Muscle layer of colon (tissue), 2 donors: ENCODE measurements around the gene ACVRL1.
"Not testable (repeated sequence)": the region's sequence is repeated elsewhere in the genome, so short reads cannot be mapped to it uniquely, and the experiment has no call there.

Experiments
- H3K27ac ChIP-seq: one replicate; pipeline ENCODE4 v1.7.0; 2013; ENCODE audit warnings: low read depth, mild to moderate bottlenecking, low read length, moderate library complexity
- H3K27me3 ChIP-seq, 2 donors: one replicate each; pipeline ENCODE4 v1.7.0; 2013; ENCODE audit warnings: low read length in 2 of 2, mild to moderate bottlenecking in 2 of 2; ENCODE audit not compliant: insufficient read depth in 2 of 2, control insufficient read depth in 1 of 2
- H3K36me3 ChIP-seq: one replicate; pipeline ENCODE4 v1.7.0; 2013; ENCODE audit warnings: mild to moderate bottlenecking, low read length; ENCODE audit not compliant: insufficient read depth
- H3K4me1 ChIP-seq: one replicate; pipeline ENCODE4 v1.7.0; 2013; ENCODE audit warnings: mild to moderate bottlenecking, low read length; ENCODE audit not compliant: insufficient read depth
- H3K4me3 ChIP-seq, 2 donors: one replicate each; pipeline ENCODE4 v1.7.0; 2013; ENCODE audit warnings: low read length in 2 of 2, low read depth in 1 of 2, mild to moderate bottlenecking in 1 of 2, moderate library complexity in 1 of 2
- H3K9ac ChIP-seq: one replicate; pipeline ENCODE4 v1.7.0; 2013; ENCODE audit warnings: low read length
- H3K9me3 ChIP-seq: one replicate; pipeline ENCODE4 v1.7.0; 2013; ENCODE audit warnings: mild to moderate bottlenecking, low read length
- donor health status: abdominal sarcoma.
- donor health status: Adenocarcinoma of cecum.

ACVRL1 gene

GRCh38 chr12:51879102-51879501 is 28.2 kb upstream of the ACVRL1 start:
- Histone ChIP-seq H3K9ac (no peak overlapping the region), H3K27me3 (no peaks in the 10 kb centered on the region), H3K4me3 (no peak overlapping the region), H3K36me3 (no peaks in the 10 kb centered on the region), H3K27ac (no peak overlapping the region), H3K4me1 (no peaks in the 10 kb centered on the region), H3K9me3 (no peaks in the 10 kb centered on the region)

DNA sequence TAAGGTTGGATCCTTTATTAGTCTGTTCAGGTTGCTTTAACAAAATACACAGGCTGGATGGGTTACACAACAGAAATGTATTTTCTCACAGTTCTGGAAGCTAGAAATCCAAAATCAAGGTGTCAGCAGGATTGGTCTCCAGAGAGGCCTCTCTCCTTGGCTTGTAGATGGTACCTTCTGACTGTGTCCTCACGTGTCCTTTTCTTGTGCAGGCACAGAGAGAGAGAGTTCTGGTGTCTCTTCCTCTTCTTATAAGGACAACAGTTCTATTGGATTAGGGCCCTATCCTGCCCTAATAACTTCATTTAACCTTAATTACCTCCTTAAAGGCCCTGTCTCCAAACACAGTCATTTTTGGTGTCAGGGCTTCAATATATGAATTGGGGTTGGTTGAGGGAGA is 24.0 kb upstream of the ACVRL1 start:
- no peak overlapping the region for H3K9ac ChIP-seq
- no peak overlapping the region for H3K4me3 ChIP-seq
- H3K27me3 ChIP-seq = peaks cover 0 to 5% of the 10 kb centered on the region in 2 donors
- peaks cover 9% of the 10 kb centered on the region for H3K4me1 ChIP-seq
- no peaks in the 10 kb centered on the region for H3K9me3 ChIP-seq
- no peaks in the 10 kb centered on the region for H3K36me3 ChIP-seq
- H3K27ac ChIP-seq = no peak overlapping the region

DNA sequence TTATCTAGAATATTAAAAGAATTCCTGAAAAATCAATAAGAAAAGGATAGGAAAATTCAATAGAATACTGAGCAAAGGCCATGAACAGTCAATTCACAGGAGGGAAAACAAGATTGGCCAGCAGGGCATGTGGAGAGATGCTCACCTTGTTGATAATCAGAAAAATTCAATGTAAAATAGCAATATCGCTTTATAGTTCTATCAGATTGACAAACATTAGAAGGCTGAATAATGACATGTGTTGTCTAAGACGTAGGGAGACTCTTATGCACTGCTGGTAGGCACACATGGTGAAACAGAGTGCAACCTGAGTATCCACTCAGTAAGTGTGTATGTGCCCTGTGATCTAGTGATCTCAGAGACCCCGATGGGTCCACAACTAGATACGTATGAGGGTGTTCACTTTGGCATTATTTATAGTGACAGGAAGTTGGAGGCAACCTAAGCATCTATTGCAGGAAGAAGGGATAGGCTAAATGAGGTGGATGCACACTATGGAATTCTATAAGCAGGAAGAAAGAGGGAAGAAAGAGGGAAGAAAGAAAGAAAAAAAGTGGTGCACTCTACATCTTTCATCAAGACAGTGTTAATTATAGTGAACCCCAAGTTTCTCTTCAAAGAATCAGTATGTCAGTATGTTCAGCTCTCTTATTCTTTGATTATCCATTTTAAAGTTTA is 23.2 kb upstream of the ACVRL1 start:
- no peak overlapping the region for H3K4me3 ChIP-seq

GRCh38 chr12:51884676-51885229 is 22.6 kb upstream of the ACVRL1 start:
- H3K9me3 ChIP-seq = no peaks in the 10 kb centered on the region
- peaks cover 9% of the 10 kb centered on the region for H3K4me1 ChIP-seq
- H3K27ac ChIP-seq = no peak overlapping the region
- no peaks in the 10 kb centered on the region for H3K36me3 ChIP-seq
- H3K27me3 ChIP-seq = peaks cover 0 to 15% of the 10 kb centered on the region in 2 donors
- H3K9ac ChIP-seq = no peak overlapping the region
- H3K4me3 ChIP-seq = no peak overlapping the region

More for the DNA sequence above, 23.2 kb upstream of the ACVRL1 start:
- no peaks in the 10 kb centered on the region for H3K9me3 ChIP-seq
- H3K4me1 ChIP-seq = peaks cover 9% of the 10 kb centered on the region
- H3K27ac ChIP-seq = no peak overlapping the region
- H3K9ac ChIP-seq = no peak overlapping the region
- no peaks in the 10 kb centered on the region for H3K36me3 ChIP-seq
- peaks cover 0 to 14% of the 10 kb centered on the region in 2 donors for H3K27me3 ChIP-seq

DNA sequence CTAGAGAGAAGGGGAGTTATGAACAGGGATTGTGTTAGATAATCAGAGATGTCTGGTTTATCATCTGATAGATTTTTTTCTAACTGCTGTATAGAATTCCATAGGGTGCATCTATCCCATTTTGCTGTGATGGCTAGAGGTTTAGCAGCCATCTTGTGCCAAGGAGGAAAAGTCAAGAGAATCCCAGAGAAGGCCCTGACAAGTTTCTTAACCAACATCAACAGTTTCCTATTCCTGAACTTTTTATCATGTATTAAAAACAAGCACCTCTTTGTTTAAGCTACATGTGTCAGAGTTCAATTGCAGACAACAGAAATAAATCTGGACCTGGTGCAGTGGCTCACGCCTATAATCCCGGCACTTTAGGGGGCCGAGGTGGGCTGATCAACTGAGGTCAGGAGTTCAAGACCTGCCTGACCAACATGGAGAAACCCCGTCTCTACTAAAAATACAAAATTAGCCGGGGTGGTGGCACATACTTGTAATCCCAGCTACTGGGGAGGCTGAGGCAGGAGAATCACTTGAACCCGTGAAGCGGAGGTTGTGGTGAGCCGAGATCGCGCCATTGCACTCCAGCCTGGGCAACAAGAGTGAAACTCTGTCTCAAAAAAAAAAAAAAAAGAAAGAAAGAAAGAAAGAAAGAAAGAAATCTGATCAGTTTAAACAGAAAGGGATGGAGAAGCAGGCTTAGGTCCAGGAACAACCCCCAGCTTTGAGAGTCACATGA is 21.8 kb upstream of the ACVRL1 start:
- peaks cover 0 to 15% of the 10 kb centered on the region in 2 donors for H3K27me3 ChIP-seq
- not testable (repeated sequence) for H3K4me1 ChIP-seq, H3K9me3 ChIP-seq, H3K36me3 ChIP-seq, H3K27ac ChIP-seq, H3K4me3 ChIP-seq, H3K9ac ChIP-seq

- H3K9me3 ChIP-seq = no peaks in the 10 kb centered on the region
- peaks cover 9% of the 10 kb centered on the region for H3K4me1 ChIP-seq
- H3K4me3 ChIP-seq = no peak overlapping the region
- no peaks in the 10 kb centered on the region for H3K36me3 ChIP-seq
- no peak overlapping the region for H3K27ac ChIP-seq
- H3K9ac ChIP-seq = no peak overlapping the region
- H3K27me3 ChIP-seq = peaks cover 0 to 15% of the 10 kb centered on the region in 2 donors
Measured at GRCh38 chr12:51886021-51886710, 21.1 kb upstream of the ACVRL1 start.

- no peaks in the 10 kb centered on the region for H3K9me3 ChIP-seq
- no peak within 1 kb of the TSS for H3K9ac ChIP-seq
- no peaks in the 10 kb centered on the region for H3K36me3 ChIP-seq
- peaks cover 9% of the 10 kb centered on the region for H3K4me1 ChIP-seq
- no peak within 1 kb of the TSS for H3K4me3 ChIP-seq
- peaks cover 0 to 15% of the 10 kb centered on the region in 2 donors for H3K27me3 ChIP-seq
- no peak within 1 kb of the TSS for H3K27ac ChIP-seq
Measured at GRCh38 chr12:51887476-51888315, 19.6 kb upstream of the ACVRL1 start, which contains the start of gene ANKRD33. Gene ANKRD33, plus strand, starts transcription at chr12:51888103. Its CDS starts 84 bp downstream, at chr12:51888187.

- Histone ChIP-seq H3K27ac (no peak overlapping the region), H3K4me3 (no peak overlapping the region), H3K9ac (no peak overlapping the region), H3K4me1 (peaks cover 9% of the 10 kb centered on the region), H3K27me3 (peaks cover 0 to 15% of the 10 kb centered on the region in 2 donors), H3K9me3 (no peaks in the 10 kb centered on the region), H3K36me3 (no peaks in the 10 kb centered on the region)
Measured at GRCh38 chr12:51888316-51889215, 18.7 kb upstream of the ACVRL1 start.

GRCh38 chr12:51889216-51890132 is 17.8 kb upstream of the ACVRL1 start:
- no peaks in the 10 kb centered on the region for H3K9me3 ChIP-seq
- no peak overlapping the region for H3K27ac ChIP-seq
- H3K36me3 ChIP-seq = no peaks in the 10 kb centered on the region
- H3K4me3 ChIP-seq = no peak overlapping the region
- H3K4me1 ChIP-seq = peaks cover 9% of the 10 kb centered on the region
- H3K27me3 ChIP-seq = peaks cover 0 to 15% of the 10 kb centered on the region in 2 donors
- no peak overlapping the region for H3K9ac ChIP-seq
